GM18861 (cell line): ENCODE data around the gene KCTD8.
"Not testable (repeated sequence)": the region's sequence is repeated elsewhere in the genome, so short reads cannot be mapped to it uniquely, and the experiment has no call there.

Experiments used
- ATAC-seq: cut with Tn5 transposase; IDR thresholded peaks from one replicate; pipeline ENCODE4 v1.9.1; 2021; ENCODE audit not compliant: unreplicated experiment

Gene KCTD8

DNA sequence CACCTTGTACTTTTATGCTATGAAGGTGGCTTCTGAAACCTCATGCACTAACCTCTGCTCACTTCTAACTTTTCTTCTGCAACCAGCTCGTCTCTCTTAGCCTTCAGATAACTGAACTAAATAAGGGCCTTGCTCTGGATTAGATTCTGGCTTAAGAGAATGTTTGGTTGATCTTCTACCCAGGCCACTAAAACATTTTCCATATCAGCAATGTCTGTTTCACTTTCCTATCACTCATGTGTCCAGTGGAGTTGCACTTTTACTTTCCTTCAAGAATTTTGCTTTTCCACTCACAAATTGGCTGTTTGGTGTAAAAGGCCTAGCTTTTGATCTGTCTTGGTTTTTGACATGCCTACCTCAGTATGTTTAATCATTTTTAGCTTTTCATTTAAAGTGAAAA lies 105.8 kb downstream of the KCTD8 start:
- no peak for ATAC-seq

DNA sequence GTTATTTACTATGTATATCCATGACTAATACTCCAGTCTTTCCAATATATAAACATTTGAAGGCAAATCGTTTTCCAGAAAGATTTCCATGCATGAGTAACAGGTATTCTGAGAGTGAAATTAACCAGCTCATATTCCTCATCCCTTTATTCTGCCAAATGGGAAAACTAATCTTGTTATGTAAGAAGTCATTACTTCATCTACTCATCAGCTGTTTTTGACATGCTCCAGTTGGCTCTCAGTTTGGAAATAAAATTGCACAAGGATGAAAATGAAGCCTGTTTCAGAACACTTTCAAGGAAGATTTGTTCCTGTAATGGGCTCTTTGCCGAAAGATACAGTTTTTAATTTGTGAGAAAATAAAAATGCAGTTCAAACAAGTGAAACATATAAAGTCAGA lies 121.9 kb downstream of the KCTD8 start:
- no peak for ATAC-seq

DNA sequence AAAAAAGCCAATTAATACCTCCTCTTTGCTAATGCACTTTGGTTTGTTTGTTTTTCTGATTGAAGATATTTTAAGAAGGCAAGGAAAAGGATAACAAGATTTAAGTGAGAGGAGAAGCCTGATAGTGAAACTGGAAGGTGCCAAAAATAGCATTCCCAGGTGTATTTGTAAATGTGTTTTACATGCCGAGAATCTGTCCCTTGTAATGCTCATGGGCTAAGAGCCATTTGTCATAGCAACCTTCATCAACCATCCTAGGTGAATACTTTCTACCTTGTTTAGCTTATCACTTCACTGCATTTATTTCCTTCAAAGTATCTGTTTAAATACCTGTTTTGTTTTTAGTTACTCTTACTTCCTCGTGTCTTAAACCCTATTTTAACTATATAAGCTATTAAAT lies 127.8 kb downstream of the KCTD8 start:
- ATAC-seq: no peak

GRCh38 chr4:44319129-44319528 lies 129.5 kb downstream of the KCTD8 start:
- no peak for ATAC-seq

DNA sequence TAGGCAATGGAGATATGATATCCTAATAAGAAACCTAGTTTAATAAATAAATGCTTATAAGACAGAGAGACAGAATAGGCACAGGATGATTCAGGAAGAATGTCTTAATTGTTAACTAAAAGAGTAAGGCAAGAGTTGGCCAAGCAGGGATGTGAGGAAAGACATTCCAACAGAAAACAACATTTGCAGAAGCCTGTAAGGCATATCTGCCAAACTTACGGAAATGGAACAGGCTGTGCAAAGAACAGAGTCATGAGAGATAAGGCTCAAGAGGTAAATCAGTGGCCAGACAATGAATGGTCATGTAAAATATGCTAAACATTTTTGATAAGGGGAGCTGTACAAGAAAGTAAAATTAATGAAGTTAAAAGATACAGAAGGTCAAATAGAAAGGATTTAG lies 134.9 kb downstream of the KCTD8 start:
- ATAC-seq: no peak

DNA sequence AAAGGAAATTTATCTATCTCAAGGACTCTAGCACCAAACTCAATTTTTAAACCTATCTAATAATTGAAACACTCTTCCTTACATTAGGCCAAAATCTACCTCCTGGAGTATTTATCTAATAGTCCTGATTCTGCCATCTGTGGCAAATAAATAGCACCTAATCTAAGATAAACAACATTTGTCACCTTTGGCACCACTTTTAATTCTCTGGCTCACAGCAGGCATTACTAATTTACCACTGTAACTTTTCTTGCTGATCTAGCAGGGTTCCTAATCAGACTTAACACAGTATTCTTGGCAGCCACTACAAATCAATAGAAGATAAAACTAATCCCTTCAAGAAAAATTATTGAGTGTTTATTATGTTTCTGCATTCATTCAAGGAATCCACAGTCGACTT lies 161.1 kb downstream of the KCTD8 start:
- no peak for ATAC-seq

DNA sequence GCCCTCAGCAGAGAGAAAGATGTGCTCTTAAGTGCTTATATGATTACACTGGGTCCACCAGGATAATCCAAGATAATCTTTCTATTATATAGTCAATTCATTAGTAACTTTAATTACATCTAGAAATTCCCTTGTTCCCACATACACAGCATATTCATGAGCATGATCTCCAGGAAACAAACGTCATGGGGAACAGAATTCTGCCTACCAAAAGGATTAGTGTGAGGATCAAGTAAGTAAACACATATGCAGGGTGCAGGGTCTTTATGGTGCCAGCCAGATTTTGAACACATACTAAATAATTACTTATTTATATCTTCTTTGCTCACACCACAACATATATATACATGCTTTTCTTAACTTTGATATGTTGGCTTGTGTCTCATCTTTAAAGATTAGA lies 169.1 kb downstream of the KCTD8 start:
- ATAC-seq: no peak

DNA sequence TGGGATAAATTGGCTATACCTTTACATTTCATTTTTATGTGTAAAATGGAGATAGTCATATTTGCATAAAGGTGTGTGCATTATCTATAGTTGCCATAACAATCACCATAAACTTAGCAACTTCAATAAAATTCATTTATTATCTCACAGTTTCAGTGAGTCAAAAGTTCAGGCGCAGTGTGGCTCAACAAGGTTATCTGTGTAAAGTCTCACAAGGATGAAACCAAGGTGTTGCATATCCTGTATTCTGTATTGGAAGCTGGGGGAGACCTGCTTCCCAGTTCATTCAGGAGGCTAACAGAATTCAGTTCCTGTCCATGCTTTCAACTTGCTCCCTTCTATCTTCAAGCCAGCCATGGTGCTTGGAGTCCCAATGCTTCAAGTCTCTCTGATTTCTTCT lies 169.5 kb downstream of the KCTD8 start:
- no peak for ATAC-seq

- ATAC-seq: no peak
Measured at GRCh38 chr4:44257461-44257860, 191.1 kb downstream of the KCTD8 start.

- no peak for ATAC-seq
Measured at GRCh38 chr4:44256414-44256813, 192.2 kb downstream of the KCTD8 start.

- no peak for ATAC-seq
Measured at GRCh38 chr4:44237643-44238042, 211.0 kb downstream of the KCTD8 start.

DNA sequence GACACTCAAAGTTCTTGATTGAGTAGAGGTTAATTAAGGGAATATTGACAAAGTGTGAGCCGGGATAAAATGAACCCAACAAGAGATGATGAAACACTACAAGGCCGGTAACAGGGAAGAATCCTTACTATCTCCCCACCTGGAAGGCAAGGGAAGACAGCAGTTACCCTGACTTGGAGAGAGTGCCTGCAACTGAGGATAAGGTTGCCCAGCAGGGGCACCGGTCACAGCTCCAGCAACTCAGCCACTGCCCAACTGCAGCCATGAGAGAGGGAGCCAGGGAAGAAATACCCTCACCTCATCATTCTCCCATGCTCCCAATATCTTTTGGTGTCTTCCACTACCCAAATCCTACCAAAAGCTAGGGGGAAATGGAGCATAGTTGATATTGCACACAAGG lies 212.7 kb downstream of the KCTD8 start:
- no peak for ATAC-seq

DNA sequence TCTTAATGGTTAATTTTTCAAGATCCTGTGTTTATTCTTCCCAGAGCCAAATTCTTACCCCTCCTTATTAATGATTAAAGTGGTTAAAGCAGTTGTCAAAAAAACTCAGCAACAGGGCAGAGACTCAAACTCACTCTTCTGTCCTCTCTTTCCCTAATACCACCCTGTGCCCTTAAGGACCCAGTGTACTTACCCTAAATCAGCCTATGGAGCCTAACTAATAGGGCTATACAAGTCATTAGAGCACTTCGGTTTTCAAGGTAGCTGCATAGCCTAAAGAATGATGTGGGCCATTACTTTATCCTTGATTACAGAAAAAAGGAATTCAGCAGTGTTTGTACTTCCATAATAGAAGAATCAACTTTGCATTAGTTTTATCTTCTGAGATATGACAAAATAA lies 216.3 kb downstream of the KCTD8 start:
- ATAC-seq: no peak

DNA sequence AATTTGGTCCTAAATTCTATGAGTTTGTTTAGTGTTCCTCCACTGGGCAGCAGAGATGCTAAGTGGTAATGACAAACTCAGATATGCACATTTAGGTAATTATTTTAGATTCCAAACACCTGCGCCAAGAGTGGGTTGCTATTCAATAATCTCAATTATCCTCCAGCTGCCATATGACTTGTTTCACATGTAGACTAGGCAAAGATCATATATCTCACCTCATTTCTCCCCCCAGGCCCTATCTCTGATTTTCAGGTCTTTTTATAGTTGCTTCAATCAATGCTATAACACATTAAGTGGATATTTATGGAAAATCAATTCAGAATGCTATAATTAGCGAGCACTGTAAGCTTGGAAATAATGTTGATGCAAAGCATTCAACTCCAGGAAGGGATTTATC lies 217.6 kb downstream of the KCTD8 start:
- no peak for ATAC-seq

DNA sequence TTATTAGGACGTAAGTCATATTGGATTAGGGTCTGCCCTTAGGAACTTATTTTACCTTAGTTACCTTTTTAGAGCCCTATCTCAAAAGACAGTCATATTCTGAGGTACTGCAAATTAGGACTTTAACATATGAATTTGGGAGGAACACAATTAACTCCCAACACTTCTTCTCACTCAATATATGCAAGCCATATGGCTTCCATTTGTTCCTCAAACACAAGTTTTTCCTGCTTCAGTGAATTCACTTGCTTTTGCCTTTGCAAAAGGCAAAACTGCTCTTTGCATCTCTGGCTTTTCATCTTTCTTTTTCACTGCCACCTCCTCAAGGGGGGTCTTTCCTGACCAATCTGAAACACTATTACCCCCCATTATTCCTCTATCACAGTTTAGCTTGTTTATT lies 220.3 kb downstream of the KCTD8 start:
- no peak for ATAC-seq

DNA sequence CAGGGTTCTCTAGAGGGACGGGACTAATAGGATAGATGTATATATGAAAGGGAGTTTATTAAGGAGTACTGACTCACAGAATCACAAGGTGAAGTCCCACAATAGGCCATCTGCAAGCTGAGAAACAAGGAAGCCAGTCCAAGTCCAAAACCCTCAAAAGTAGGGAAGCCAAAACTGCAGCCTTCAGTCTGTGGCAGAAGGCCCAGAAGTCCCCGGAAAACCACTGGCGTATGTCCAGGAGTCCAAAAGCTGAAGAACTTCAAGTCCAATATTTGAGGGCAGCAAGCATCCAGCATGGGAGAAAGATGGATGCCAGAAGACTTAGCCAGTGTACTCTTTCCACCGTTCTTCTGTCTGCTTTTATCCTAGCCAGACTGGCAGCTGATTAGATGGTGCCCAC lies 227.2 kb downstream of the KCTD8 start:
- no peak for ATAC-seq

DNA sequence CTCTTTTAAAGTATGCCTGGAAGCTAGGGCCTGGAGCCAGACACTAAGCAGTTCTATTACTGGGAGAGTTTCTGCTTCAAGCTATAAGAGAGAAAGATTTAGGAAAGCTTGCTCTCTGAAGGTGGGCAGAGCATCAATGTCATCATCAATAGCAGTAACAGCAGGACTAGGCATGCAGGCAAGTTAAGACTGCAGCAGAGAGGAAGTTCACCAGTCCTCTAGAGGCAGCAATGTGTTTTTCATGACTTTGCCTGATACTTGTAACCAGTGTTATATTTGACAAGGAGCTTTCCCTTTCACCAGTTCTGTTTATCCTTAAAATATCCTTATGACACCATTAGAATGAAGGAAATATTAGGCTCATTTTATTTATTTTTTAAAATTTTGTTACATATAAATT lies 237.9 kb downstream of the KCTD8 start:
- no peak for ATAC-seq

- ATAC-seq: no peak
Measured at GRCh38 chr4:44196796-44197195, 251.8 kb downstream of the KCTD8 start.

DNA sequence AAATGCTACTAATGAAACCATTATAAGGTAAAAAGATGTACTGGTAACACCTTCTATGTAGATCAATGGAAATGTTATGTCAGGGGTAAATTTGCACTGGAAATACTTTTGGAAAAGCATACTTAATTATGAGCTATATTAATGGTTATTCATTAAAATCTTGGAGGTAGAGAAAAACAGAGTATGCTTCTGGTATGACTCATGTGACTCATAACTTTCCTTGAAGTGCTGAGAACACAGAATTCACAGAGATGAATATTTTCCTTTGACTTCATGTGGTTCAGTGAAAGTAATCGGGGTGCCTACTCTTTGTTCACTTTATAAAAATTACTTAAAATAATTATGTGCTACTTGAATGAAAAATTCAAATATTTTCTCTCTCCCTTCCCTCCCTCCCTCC lies 254.2 kb downstream of the KCTD8 start:
- ATAC-seq: no peak

DNA sequence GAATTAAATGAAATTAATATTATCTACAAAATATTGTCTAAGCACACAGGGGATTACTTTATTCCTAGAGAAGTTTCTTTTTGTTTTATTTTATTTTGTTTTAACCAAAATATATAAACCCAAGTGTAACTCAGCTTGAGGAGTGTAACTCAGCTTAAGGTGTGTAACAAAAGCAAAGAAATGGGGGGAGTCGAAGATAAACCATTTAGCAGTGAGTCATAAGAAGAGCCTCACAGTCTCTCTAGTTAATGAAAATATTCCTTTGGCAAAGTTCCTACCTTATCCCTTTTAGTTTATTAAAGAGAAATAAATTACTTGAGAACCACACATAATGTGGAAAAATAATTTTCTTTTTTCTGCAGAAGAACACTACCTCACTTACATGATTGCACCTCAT lies 261.8 kb downstream of the KCTD8 start:
- no peak for ATAC-seq

- no peak for ATAC-seq
Measured at GRCh38 chr4:44186096-44186849, 262.3 kb downstream of the KCTD8 start.

DNA sequence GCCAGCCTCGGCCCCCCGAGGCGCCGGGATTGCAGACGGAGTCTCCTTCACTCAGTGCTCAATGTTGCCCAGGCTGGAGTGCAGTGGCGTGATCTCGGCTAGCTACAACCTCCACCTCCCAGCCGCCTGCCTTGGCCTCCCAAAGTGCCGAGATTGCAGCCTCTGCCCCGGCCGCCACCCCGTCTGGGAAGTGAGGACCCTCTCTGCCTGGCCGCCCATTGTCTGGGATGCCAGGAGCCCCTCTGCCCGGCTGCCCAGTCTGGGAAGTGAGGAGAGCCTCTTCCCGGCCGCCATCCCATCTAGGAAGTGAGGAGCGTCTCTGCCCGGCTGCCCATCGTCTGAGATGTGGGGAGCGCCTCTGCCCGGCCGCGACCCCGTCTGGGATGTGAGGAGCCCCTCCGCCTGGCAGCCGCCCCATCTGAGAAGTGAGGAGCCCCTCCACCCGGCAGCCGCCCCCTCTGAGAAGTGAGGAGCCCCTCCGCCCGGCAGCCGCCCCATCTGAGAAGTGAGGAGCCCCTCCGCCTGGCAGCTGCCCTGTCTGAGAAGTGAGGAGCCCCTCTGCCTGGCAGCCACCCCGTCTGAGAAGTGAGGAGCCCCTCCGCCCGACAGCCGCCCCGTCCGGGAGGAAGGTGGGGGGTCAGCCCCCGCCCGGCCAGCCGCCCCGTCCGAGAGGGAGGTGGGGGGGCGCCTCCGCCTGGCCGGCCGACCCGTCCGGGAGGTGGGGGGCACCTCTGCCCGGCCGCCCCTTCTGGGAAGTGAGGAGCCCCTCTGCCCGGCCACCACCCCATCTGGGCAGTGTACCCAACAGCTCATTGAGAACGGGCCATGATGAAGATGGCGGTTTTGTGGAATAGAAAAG lies 266.9 kb downstream of the KCTD8 start:
- ATAC-seq: not testable (repeated sequence)
